Esophagus muscularis mucosa (tissue), 4 donors: ENCODE results near the gene DNAJC24. TPM values are rescaled to one million over a fixed set of nuclear protein-coding genes. Genes with fewer than 3 reads are reported as not detected.
"Not testable (repeated sequence)": the region's sequence is repeated elsewhere in the genome, so short reads cannot be mapped to it uniquely, and the experiment has no call there.

Source experiments
- DNase-seq: peaks from one replicate; pipeline ENCODE4 v3.0.0-alpha.2; 2017; ENCODE audit errors: extremely low spot score
- H3K27ac ChIP-seq, 4 donors: fragments of 200-600 bp; sonication (generic); replicated peaks in 1 of 4; 1 replicate in 3 of 4; 2 replicates in 1 of 4; pipeline ENCODE4 v1.5.1; 2016 to 2019; ENCODE audit warnings: mild to moderate bottlenecking in 1 of 4
- H3K27me3 ChIP-seq, 4 donors: fragments of 200-600 bp; sonication (generic); one replicate each; pipeline versions ENCODE4 v1.5.1 to v1.6.0; 2016 to 2019
- H3K36me3 ChIP-seq, 4 donors: fragments of 200-600 bp; sonication (generic); one replicate each; pipeline ENCODE4 v1.5.1; 2016 to 2019
- H3K4me1 ChIP-seq, 4 donors: fragments of 200-600 bp; sonication (generic); one replicate each; pipeline ENCODE4 v1.5.1; 2016 to 2019
- H3K4me3 ChIP-seq, 4 donors: fragments of 200-600 bp; sonication (generic); 1 replicate in 2 of 4; 2 replicates in 2 of 4; pipeline ENCODE4 v1.5.1; 2016 to 2019; ENCODE audit warnings: mild to moderate bottlenecking in 4 of 4, moderate library complexity in 1 of 4
- H3K9me3 ChIP-seq, 4 donors: fragments of 200-600 bp; sonication (generic); 1 replicate in 3 of 4; 2 replicates in 1 of 4; pipeline ENCODE4 v1.5.1; 2016 to 2019
- EP300 ChIP-seq: sonication (generic); formaldehyde crosslinking; IDR thresholded peaks from one replicate; pipeline ENCODE4 v1.6.1; 2017; ENCODE audit warnings: antibody characterized with exemption
- POLR2A ChIP-seq: fragments of 450-650 bp; IDR thresholded peaks from one replicate; pipeline ENCODE4 v1.6.1; 2017; ENCODE audit warnings: antibody characterized with exemption, moderate library complexity, mild to moderate bottlenecking, low read depth
- POLR2AphosphoS5 ChIP-seq, 2 donors: sonication (generic); formaldehyde crosslinking; IDR thresholded peaks; one replicate each; pipeline ENCODE4 v1.6.1; 2017; ENCODE audit warnings: antibody characterized with exemption in 2 of 2
- WGBS: methylation state at CpG from one replicate; pipeline ENCODE4 v1.1.5; 2018; 5-methylcytosine and 5-hydroxymethylcytosine counted together
- intact Hi-C: fragments of 100-400 bp; cut with DNase I; formaldehyde crosslinking; loops from one replicate; pipeline ENCODE4 v1.15.1; 2023
- total RNA-seq, 4 donors: library from RNA; depleted of rRNA; stranded (reverse); fragments of >200 nt; gene quantifications; one replicate each; pipeline versions ENCODE4 v1.1.0 to v1.2.1, GENCODE V29; 2016
- TF ChIP-seq, protein P1 (sequence below), 3 experiments: fragments of 200-600 bp in 2 of 3; fragments of 450-650 bp in 1 of 3; sonication (generic) in 2 of 3; IDR thresholded peaks; one replicate each; pipeline ENCODE4 v1.5.1; 2017 to 2019; ENCODE audit warnings: antibody characterized with exemption in 3 of 3, mild to moderate bottlenecking in 2 of 3, moderate library complexity in 1 of 3

The DNAJC24 gene, protein sequence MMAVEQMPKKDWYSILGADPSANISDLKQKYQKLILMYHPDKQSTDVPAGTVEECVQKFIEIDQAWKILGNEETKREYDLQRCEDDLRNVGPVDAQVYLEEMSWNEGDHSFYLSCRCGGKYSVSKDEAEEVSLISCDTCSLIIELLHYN
- total RNA-seq: 10 to 100 TPM; 13.9 to 27.0 (median 15.2) TPM

GRCh38 chr11:31369348-31370329 lies at the start of gene DNAJC24, which contains the start of gene DCDC1:
Gene DNAJC24, plus strand, starts transcription at chr11:31369860. Its CDS starts 889 bp downstream, at chr11:31370749.
Gene DCDC1, minus strand, starts transcription at chr11:31369739. Its CDS starts 41,459 bp downstream, at chr11:31328280.
- TF ChIP-seq POLR2AphosphoS5 (IDR thresholded peaks at IDR 0.05): peak; percentile 78 to 79
- TF ChIP-seq EP300: no peak
- TF ChIP-seq POLR2A: no peak
- TF ChIP-seq, protein P1, sequence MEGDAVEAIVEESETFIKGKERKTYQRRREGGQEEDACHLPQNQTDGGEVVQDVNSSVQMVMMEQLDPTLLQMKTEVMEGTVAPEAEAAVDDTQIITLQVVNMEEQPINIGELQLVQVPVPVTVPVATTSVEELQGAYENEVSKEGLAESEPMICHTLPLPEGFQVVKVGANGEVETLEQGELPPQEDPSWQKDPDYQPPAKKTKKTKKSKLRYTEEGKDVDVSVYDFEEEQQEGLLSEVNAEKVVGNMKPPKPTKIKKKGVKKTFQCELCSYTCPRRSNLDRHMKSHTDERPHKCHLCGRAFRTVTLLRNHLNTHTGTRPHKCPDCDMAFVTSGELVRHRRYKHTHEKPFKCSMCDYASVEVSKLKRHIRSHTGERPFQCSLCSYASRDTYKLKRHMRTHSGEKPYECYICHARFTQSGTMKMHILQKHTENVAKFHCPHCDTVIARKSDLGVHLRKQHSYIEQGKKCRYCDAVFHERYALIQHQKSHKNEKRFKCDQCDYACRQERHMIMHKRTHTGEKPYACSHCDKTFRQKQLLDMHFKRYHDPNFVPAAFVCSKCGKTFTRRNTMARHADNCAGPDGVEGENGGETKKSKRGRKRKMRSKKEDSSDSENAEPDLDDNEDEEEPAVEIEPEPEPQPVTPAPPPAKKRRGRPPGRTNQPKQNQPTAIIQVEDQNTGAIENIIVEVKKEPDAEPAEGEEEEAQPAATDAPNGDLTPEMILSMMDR (IDR thresholded peaks at IDR 0.05): peak in 1 of 3 experiments; percentile 14
- Histone ChIP-seq H3K4me1 (peaks cover 8 to 29% (median 18%) of the 10 kb centered on the region in 4 donors), H3K27me3 (no peaks in the 10 kb centered on the region), H3K27ac (peak within 1 kb of the TSS; percentile 67 to 83 (median 80)), H3K9me3 (no peaks in the 10 kb centered on the region), H3K36me3 (no peaks in the 10 kb centered on the region), H3K4me3 (peak within 1 kb of the TSS; percentile 69 to 82 (median 74))
- intact Hi-C loops: no loop called here
- peak; percentile 97 for DNase-seq
- under 1% methylated on average over 49 of the region's 53 CpGs for WGBS

DNA sequence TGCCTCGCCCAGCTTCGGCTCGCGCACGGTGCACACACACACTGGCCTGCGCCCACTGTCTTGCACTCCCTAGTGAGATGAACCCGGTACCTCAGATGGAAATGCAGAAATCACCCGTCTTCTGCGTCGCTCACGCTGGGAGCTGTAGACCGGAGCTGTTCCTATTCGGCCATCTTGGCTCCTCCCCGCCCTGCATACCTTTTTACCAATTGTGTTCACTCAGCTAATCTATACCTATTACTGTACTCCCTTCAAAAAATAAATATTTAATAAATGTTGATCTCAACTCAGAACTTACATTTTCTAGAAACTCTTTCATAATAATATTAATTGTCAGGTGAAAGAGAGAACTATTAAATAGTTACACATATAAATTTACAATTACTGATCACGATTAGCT lies 48.2 kb upstream of the DNAJC24 start:
- H3K9me3 ChIP-seq, H3K4me3 ChIP-seq, DNase-seq, intact Hi-C loops, H3K36me3 ChIP-seq, H3K27me3 ChIP-seq, H3K27ac ChIP-seq, H3K4me1 ChIP-seq: not testable (repeated sequence)
- WGBS: 97% methylated on average over 15 of the region's 15 CpGs

GRCh38 chr11:31323145-31323544 lies 46.5 kb upstream of the DNAJC24 start:
- no peaks in the 10 kb centered on the region for H3K4me1 ChIP-seq
- DNase-seq: no peak
- H3K4me3 ChIP-seq: no peak overlapping the region
- no peak for TF ChIP-seq POLR2A
- WGBS: 87% methylated on average over 4 of the region's 4 CpGs
- no peaks in the 10 kb centered on the region for H3K9me3 ChIP-seq
- intact Hi-C loops: no loop called here
- H3K27ac ChIP-seq: no peak overlapping the region
- H3K36me3 ChIP-seq: no peaks in the 10 kb centered on the region
- no peaks in the 10 kb centered on the region for H3K27me3 ChIP-seq

DNA sequence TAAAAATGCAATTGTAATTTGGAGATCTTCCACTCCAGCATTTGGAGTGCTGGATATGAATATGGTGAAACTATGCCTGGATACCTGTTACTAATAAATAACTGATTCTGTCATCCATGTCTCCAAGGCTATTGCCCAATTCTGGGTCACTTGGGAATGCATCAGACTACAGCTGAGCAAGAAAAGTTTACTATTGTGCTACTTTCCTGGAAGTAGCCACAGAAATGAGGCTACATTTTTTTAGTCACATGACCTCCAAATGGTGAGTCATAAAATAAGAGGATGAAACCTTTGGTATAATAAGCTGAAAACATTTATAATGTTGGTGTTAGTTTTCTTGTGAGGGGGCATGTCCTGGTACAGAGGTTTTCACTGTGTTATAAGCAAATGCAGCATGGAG lies 44.5 kb upstream of the DNAJC24 start:
- no peaks in the 10 kb centered on the region for H3K9me3 ChIP-seq
- no peaks in the 10 kb centered on the region for H3K4me1 ChIP-seq
- H3K27ac ChIP-seq: no peak overlapping the region
- intact Hi-C loops: no loop called here
- no peak for DNase-seq
- H3K36me3 ChIP-seq: no peaks in the 10 kb centered on the region
- no peak for TF ChIP-seq EP300
- H3K4me3 ChIP-seq: no peak overlapping the region
- no peaks in the 10 kb centered on the region for H3K27me3 ChIP-seq

- 60% methylated on average over 2 of the region's 2 CpGs for WGBS
- no peak overlapping the region for H3K4me3 ChIP-seq
- intact Hi-C loops: no loop called here
- no peak for TF ChIP-seq POLR2A
- TF ChIP-seq, protein P1 (IDR thresholded peaks at IDR 0.05): no peak
- no peaks in the 10 kb centered on the region for H3K9me3 ChIP-seq
- DNase-seq: no peak
- H3K4me1 ChIP-seq: no peaks in the 10 kb centered on the region
- H3K27ac ChIP-seq: no peak overlapping the region
- no peaks in the 10 kb centered on the region for H3K36me3 ChIP-seq
- H3K27me3 ChIP-seq: no peaks in the 10 kb centered on the region
Observed at GRCh38 chr11:31326470-31327148, 43.1 kb upstream of the DNAJC24 start.

- Histone ChIP-seq H3K9me3 (no peaks in the 10 kb centered on the region), H3K36me3 (no peaks in the 10 kb centered on the region), H3K4me1 (no peaks in the 10 kb centered on the region), H3K27ac (no peak overlapping the region), H3K4me3 (no peak overlapping the region), H3K27me3 (no peaks in the 10 kb centered on the region)
- DNase-seq: no peak
- TF ChIP-seq EP300 (no peak), POLR2A (no peak)
- TF ChIP-seq, protein P1 (IDR thresholded peaks at IDR 0.05): no peak
- intact Hi-C loops: no loop called here
- 91% methylated on average over 3 of the region's 3 CpGs for WGBS
Observed at GRCh38 chr11:31327417-31327816, 42.2 kb upstream of the DNAJC24 start.
